HG03175 (cell line): ENCODE results near the gene ARHGAP40.

Experiments
- ATAC-seq: cut with Tn5 transposase; IDR thresholded peaks from one replicate; pipeline ENCODE4 v1.9.1; 2021; ENCODE audit warnings: mild to moderate bottlenecking, moderate library complexity; ENCODE audit not compliant: unreplicated experiment

ARHGAP40 gene

DNA sequence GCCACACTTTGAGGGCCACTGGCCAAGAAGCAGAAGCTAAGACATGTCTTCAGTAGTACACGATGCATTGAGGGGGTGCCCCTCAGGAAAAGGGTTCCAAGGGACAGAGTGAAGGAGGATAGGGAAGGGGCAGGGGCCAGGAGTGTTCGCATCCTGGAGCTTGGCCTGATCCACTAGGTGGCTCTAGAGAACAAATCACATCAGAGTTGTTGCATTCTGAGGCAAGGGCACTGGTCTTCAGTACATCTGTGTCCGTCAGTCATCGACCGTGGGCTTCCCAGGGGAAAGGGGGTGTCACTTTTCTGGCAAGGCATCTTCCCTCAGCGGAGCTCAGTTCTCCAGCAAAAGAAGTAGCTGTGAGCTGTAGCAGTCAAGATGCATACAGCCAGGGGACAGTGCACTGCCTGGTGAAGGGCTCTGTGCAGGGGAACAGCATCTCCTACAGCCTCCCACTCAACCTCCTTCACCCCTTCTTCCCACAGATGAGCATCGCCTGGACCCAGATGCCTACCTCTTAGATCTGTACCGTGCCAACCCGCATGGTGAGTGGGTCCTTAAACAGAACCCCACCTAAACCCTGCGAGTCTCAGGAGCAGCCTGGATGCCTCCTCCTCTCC is 47.8 kb downstream of the ARHGAP40 start:
- no peak for ATAC-seq

DNA sequence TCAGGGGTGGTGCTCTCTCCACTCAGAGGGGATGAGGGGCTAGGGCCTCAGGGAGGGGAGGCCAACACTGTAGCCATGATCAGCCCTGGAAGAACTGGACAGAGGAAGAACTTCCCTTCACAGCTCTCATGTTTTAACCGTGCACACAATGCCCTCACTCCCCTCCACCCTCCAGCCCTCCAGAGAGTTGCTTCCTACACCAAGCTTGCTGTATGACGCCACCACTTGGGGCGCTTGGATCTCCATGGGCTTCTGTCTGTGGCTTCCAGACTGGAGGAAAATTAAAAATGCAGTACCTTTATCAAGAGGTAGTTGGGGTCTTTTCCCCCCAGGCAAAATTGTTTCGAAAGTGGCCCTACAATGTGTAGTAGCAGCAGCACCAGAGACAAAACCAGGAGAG is 48.4 kb downstream of the ARHGAP40 start:
- no peak for ATAC-seq

DNA sequence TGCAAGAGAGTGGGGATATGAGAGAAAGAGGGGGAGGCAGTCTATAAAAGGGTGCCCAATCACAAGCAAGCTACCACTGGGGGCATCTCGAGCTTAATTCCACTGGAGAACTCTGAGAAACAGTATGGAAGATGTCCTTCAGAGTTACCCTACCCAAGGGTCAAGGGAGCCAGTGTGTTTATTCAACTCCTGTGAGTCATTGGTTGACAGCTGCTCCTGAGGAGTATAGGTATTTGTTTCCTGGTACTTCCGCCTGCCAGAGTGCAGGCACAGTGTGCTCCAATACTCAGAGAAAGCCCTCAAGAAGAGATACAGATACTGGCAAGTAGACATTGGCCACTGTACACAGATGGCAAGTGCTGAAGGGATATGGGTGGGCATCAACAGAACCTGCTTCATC is 49.5 kb downstream of the ARHGAP40 start:
- ATAC-seq = no peak

DNA sequence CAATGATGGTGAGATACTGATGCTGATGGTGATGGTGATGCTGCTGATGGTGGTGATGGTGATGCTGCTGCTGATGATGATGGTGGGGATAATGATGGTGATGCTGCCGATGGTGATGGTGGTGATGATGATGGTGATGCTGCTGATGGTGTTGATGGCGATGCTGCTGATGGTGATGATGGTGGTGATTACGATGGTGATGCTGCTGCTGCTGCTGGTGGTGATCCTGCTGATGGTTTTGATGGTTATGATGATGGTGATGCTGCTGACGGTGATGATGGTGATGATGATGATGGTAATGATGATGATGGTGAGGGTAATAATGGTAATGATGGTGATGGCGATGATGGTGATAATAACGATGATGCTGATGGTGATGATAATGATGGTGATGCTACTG is 50.0 kb downstream of the ARHGAP40 start:
- ATAC-seq = no peak

DNA sequence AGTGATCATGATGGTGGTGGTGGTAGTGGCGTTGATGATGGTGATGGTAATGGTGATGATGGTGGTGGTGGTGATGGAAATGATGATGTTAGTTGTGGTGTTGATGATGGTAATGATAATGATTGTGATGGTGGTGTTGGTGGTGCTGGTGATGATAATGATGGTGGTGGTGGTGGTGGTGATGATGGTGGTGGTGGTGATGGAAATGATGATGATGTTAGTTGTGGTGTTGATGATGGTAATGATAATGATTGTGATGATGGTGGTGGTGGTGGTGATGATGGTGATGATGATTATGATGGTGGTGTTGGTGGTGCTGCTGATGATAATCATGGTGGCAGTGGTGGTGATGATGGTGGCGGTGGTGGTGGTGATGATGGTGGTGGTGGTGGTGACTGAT is 51.4 kb downstream of the ARHGAP40 start:
- no peak for ATAC-seq

DNA sequence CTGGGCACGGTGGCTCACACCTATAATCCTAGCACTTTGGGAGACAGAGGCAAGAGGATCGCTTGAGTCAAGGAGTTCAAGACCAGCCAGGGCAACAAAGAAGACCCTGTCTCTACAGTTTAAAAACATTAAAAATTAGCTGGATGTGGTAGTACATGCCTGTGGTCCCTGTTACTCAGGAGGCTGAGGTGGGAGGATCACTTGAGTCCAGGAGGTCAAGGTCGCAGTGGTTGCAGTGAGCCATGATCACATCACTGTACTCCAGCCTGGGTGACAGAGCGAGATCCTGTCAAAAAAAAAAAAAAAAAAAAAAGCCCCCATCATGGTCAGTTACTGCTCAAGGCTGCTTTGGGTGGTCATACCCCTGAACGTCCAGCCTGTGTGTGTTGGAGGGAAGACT is 55.8 kb downstream of the ARHGAP40 start:
- no peak for ATAC-seq

DNA sequence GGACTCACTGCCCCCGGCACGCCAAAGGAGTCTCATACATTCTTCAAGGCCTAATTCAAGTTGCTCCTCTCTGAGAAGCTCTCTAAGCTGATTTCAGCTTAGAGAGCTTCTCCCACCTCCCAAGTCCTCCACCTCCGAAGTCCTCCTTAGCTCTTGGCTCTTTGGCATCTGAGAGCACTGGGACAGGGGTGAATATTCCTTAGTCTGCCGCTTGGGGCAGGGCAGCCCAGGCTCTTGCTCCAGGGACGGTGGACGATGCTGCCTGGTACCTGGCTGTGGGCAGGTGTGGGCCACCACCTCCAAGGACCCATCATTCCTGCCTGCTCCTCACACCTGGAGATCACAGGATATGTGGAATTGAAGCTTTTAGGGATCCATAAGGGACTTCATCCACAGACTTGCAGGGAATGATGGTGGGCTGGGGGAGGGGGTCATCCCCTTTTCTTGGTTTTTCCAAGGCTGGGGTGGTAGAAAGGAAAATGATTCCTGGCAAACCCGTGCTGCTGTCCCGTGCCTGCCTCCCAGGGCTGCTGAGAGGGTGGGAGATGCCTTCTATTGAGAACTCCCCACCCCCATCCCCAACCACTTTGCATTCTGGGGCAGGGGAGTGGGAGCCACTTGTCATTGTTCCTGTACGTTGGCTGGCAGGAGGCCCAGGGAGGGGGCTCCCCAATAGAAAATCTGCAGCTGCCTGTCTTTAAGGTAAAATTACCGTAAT is 57.4 kb downstream of the ARHGAP40 start:
- ATAC-seq = no peak

DNA sequence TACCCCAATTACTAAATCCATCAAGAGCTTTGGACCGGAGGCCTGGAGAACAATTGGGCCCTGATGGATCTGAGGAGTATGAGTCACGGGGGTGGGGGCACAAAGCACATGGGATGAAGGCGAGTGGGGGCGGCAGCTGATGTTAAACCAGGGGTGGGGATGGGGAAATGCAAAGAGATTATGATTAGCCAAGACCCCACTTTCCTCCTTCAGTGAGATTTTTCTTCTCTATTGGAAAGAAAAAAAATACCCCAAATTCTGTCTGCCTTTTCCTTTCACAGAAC is 57.9 kb downstream of the ARHGAP40 start:
- no peak for ATAC-seq

DNA sequence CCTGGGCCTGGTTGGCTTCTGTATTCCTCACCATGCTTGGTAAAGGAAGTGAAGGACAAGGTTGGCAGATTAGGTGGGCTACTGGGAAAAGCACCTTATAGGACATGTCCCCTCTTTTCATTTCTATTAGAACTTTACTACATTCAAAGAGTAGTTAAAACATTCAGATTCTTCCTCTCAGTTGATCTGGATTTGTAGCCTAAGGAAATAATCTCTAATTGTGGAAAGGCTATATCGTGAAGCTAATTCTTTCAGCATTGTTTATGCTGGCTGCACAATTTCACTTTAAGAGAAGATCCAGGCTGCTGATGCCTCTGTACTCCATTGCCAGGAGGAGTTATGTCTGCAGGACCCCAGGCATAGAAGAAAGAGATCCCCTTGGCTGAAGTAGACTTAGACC is 58.8 kb downstream of the ARHGAP40 start:
- no peak for ATAC-seq

DNA sequence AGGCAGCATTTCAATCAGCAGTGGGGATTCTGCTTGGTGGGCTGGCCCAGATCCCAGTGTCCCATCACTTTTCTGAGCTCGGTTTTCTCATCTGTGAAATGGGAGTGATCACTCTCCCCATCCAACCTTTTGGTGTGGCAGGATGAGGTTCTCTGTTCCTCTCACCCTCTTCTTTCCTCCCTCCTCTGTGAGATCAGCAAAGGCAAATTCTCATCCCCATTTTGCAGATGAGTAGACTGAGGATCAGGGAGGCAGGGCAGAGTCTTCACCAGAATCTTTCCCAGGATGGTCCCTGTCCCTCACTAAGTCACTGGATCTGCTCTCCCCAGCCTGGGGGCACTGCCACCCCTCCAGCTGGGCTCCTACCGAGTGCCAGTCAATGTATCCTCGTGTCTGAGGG is 62.1 kb downstream of the ARHGAP40 start:
- ATAC-seq = no peak

DNA sequence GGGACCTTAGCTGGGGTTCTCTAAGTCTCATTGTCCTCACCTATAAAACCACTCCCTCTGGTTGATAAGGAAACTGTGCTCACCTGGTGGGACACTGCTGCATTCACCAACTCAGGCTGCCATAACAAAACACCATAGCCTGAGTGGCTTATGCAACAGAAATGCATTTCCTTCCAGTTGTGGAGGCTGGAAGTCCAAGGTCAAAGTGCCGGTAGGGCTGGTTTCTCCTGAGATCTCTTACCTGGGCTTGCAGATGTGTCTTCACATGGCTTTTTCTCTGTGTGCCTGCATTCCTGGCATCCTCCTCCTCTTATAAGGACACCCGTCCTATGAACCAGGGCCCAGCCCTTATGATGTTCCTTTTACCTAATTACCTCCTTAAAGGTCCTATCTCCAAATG is 62.7 kb downstream of the ARHGAP40 start:
- no peak for ATAC-seq

DNA sequence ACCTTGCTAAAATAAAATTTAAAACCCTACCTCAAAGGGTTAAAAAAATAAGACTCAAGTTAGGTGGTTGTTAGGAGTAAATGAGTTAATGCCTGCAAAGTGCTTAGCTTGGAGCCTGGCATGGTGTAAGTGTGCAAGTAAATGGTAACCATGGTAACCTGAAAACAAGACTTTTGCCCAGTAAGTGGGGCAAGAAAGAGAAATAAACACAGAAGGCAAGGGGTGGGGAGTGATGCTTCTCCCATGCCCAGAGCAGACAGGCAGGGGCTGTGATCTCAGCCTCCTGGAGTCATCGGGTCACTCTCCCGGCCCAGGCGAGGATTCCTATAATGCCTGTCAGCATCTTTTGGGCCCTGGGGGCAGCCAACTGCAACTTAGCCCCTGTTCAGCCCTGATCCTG is 63.5 kb downstream of the ARHGAP40 start:
- no peak for ATAC-seq

DNA sequence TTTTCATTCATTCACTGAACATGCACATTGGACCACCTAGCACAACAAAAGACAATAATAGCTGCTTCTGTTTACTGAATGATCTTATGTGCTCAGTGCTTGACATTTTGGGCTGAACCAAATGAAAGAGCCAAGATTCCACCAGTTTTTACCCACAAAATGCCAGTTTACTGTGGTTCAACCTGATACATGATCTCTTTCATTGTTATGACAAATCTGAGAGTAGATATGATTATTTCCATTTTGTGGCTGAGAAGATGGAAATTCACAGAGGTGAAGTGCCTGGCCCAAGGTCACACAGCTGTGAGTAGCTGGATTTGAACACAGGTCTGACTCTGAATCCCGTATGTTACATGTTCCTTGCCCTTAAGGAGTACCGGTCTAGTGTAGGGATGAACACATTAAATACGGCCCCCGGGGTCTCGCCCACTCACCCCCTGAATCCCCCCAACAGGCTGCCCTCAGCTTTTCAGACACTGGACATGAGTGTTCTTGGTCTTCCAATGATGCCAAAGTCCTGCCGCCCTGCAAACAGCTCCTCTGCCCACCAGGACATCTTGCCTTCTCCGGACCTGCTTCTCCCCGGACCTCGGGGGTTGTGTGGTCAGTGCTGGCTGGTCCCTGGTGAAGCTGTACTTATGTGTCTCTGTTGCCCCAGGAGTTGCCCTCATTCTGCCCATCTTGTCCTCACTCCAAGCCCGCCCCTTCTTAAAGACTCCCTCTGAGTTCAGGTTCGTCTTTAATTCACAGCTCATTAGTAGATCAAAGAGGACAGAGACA is 64.1 kb downstream of the ARHGAP40 start:
- ATAC-seq = no peak

DNA sequence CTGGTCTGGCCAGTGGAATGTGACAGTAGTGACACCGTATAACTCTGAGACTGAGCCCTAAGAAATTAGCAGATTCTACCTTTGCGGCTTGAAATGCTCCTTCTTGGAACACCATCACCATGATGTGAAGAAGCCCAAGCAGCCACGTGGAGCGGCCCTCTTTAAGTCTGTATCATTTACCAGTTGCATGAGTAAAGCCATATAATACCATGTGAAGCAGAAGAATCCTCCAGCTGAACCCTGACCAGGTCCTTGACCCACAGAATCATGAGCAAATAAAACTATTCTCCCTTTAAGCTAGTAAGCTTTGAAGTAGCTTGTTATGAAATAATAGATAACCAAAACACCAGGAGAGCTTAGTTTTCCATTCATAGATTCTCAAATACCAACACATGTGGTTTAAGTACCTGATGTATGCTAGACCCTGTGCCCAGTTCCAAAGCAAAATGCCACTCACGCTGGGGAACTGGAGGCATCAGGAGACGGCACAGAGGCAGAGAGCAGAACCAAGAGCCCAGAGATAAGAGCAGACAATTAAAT is 65.9 kb downstream of the ARHGAP40 start:
- ATAC-seq = no peak

DNA sequence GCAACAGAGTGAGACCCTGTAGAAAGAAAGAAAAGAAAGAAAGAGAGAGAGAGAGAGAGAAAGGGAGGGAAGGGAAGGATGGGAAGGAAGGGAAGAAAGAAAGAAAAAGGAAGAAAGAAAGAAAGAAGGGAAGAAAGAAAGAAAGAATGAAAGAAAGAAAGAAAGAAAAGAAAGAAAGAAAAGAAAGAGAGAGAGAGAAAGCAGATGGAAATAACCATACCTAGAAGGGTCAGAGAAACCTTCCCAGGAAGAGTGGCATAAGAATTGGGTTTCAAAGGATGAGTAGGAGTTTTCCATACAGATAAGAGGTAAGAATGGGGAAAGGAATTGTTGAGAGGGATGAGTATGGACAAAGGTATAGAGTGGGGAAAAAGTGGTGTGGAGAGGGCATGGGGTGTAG is 68.1 kb downstream of the ARHGAP40 start:
- ATAC-seq = no peak

DNA sequence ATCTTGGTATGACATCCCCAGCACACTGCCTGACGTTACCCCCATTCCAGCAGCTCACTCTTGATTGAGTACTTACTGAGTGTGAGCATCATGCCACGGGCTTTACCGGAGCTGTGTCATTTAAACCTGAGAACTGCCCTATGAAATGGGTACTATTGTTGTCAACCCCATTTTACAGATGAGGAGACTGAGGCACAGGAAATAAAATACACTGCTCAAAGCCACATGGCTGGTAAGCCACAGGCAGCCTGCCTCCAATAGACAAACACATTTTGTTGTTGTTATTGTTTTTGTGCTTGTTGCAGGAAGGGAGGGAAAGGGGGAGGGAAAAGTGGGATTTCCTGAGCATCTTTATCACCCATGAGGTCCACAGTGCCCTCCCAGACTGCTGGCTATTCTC is 69.2 kb downstream of the ARHGAP40 start:
- no peak for ATAC-seq

DNA sequence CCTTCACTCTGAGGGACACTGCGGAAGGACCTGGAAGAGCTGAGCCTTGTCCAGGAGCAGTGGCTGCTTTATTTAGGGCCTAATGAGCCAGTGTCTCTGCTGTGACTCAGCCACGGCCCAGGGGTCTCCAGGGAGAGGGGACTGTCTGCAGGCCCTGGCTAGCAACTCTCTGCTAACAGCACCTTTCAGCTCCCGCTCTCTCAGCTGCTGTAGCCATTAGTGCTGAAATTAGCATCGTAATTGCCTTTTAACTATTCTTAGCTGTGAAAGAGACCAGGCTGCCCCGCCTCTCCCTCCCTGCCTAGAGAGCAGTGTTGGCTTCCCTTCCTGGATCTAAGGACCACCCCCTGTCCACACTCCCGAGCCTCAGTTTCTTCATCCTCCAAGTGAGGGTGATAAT is 69.6 kb downstream of the ARHGAP40 start:
- no peak for ATAC-seq

DNA sequence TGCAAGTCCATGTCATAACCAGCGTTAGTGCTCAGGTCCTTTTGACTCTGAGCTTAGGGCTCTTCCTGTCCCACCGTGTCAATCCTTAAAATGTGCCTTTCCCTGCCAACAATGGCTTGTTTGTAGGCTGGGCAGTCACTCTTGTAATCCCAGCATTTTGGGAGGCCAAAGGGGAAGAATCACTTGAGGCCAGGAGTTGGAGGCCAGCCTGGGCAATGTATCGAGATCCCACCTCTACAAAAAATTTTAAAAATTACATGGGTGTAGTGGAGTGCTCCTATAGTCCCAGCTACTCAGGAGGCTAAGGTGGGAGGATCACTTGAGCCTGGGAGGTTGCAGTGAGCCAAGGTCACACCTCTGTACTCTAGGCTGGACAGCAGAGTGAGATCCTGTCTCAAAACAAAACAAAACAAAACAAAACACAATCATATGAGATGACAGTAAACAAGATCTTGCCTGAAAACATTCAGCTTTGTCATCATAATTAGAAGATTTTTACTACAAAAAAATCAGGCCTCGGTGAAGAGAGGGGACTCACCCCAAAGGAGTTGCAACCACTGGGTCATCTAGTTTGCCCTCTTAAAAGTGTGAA is 70.2 kb downstream of the ARHGAP40 start:
- ATAC-seq = no peak

DNA sequence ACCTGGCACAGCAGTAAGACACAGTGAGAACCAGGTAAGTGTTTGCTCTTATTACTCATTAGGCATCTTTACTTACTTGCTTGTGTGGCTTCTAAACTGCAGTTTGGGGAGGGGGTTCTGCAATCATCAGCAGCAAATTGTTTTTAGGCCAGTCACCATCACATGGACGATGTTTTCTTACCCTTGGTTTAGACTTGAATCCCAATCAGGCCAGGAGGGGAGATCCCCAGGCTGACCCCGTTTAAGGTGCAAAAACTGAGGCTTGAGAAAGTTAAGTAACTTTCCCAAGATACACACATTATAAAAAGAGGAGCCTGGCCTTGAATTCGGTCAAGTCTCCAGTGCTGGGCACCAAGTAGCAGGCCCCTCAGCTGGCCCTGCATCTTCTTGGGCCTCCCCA is 70.9 kb downstream of the ARHGAP40 start:
- no peak for ATAC-seq

DNA sequence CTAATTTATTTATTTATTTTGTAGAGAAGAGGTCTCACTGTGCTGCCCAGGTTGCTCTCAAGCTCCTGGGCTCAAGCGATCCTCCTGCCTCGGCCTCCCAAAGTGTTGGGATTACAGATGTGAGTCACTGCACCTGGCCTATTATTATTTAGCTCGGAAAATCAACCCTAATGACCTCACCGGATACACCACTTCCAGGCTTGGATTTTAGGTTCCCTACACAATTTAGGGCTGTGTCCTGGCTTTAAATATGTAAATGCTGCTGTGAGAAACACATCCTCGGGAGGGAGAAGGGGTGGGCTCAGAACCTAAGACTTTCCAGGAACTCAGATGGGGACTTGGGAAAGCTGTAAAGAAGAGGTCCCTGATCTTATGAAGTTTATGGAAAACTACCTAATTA is 71.7 kb downstream of the ARHGAP40 start:
- no peak for ATAC-seq

DNA sequence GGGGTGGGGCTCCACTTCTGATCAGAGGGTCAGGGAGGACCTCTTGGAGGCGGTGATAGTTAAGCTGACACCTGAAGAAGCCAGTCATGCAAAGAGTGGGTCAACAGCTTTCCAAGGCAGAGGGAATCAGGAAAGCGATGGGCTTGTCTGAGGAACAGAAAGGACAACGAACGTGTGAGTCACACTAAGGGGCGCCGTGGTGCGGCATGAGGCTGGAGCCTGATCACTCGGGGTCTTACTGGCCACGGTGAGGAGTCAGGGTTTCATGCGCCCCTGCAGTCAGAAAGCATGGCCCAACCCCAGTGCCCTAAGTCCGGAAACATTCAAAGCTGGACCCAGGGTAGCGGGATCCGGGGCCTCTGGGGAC is 72.1 kb downstream of the ARHGAP40 start:
- ATAC-seq = no peak
